Nephron progenitor cell (in vitro differentiated cells): ENCODE results near the gene ABHD16B.

Experiments used
- DNase-seq: peaks from one replicate; pipeline ENCODE4 v3.0.0; 2021
- H3K27ac Mint-ChIP-seq: 2 replicates; pipeline ENCODE4 v1.8.0; 2021; ENCODE audit warnings: mild to moderate bottlenecking, moderate library complexity, mixed read lengths
- H3K27me3 Mint-ChIP-seq: 2 replicates; pipeline ENCODE4 v1.8.0; 2021; ENCODE audit warnings: mild to moderate bottlenecking, low read depth, mixed read lengths; ENCODE audit not compliant: poor library complexity
- H3K36me3 Mint-ChIP-seq: 2 replicates; pipeline ENCODE4 v1.8.0; 2021; ENCODE audit warnings: low read depth, mixed read lengths
- H3K4me1 Mint-ChIP-seq: 2 replicates; pipeline ENCODE4 v1.8.0; 2021; ENCODE audit warnings: mixed read lengths
- H3K4me3 Mint-ChIP-seq: 2 replicates; pipeline ENCODE4 v1.8.0; 2021; ENCODE audit warnings: mild to moderate bottlenecking, moderate library complexity, mixed read lengths
- H3K9me3 Mint-ChIP-seq: 2 replicates; pipeline ENCODE4 v1.8.0; 2021; ENCODE audit warnings: mild to moderate bottlenecking, moderate library complexity, mixed read lengths
- TF ChIP-seq, protein P1 (sequence below): fragments of 200-600 bp; sonication (generic); IDR thresholded peaks from 2 replicates; pipeline ENCODE4 v1.5.0; 2021; ENCODE audit warnings: antibody characterized with exemption

The ABHD16B gene

DNA sequence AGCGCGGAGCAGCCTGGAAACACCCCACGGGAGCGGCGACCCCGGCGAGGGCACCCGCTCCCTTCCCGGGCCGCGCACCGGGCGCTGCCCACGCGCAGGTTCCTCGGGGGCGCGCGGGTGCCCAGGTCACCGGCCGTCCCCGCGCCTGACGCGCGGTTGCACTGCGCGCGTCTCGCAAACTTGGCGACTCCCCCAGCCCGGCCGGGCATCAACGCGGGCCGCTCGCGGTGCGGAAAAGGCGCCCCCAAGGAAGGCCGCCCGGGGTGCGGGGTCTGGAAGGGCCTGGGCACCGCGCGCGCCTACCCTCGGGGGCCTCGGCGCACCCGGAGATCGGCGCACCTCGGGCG is 29.7 kb upstream of the ABHD16B start:
- no peaks in the 10 kb centered on the region for H3K9me3 Mint-ChIP-seq
- no peak overlapping the region for H3K4me3 Mint-ChIP-seq
- DNase-seq: peak; percentile 59
- TF ChIP-seq, protein P1, sequence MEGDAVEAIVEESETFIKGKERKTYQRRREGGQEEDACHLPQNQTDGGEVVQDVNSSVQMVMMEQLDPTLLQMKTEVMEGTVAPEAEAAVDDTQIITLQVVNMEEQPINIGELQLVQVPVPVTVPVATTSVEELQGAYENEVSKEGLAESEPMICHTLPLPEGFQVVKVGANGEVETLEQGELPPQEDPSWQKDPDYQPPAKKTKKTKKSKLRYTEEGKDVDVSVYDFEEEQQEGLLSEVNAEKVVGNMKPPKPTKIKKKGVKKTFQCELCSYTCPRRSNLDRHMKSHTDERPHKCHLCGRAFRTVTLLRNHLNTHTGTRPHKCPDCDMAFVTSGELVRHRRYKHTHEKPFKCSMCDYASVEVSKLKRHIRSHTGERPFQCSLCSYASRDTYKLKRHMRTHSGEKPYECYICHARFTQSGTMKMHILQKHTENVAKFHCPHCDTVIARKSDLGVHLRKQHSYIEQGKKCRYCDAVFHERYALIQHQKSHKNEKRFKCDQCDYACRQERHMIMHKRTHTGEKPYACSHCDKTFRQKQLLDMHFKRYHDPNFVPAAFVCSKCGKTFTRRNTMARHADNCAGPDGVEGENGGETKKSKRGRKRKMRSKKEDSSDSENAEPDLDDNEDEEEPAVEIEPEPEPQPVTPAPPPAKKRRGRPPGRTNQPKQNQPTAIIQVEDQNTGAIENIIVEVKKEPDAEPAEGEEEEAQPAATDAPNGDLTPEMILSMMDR: no peak
- H3K36me3 Mint-ChIP-seq: no peaks in the 10 kb centered on the region
- peaks cover 13% of the 10 kb centered on the region for H3K27me3 Mint-ChIP-seq
- H3K27ac Mint-ChIP-seq: no peak overlapping the region
- H3K4me1 Mint-ChIP-seq: peaks cover 57% of the 10 kb centered on the region

DNA sequence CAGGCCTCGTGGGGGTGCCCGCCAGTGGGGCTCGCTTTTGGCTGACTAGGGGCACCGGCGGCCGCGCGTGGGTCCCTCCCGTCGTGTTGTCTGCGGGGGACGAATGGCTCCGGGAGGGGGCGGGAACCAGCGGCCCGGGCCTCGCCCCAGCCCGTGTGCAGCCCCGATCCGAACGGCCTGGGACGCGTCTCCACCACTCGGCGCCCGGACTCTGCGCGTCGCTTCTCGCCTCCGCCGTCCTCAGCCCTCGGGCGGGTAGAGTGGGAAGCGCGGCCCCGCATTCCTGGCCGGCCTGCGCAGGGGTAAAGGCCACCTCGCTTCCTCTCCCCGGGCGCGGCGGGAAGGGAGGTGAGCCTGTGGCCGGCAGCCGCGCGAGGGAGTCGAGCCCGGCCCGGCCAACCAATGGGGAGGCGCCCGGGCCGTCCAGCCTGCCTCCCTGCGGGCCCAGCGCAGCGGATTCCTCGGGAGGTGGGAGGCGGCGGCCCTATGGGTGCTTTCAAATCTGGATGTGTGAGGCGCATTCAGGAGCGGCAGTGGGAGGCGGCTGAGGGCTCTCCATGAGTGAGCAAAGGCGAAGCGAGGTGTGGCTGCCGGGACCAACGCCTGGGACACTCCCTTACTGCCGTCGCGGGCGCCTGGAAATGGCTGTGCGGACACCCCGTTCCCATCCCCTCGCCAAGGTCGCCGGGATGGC is 29.2 kb upstream of the ABHD16B start:
- Mint-ChIP-seq H3K4me1 (peaks cover 58% of the 10 kb centered on the region), H3K27me3 (peaks cover 13% of the 10 kb centered on the region), H3K9me3 (no peaks in the 10 kb centered on the region), H3K27ac (no peak overlapping the region), H3K4me3 (peak overlapping the region; percentile 67), H3K36me3 (no peaks in the 10 kb centered on the region)
- TF ChIP-seq, protein P1: no peak
- peak; percentile 80 for DNase-seq

DNA sequence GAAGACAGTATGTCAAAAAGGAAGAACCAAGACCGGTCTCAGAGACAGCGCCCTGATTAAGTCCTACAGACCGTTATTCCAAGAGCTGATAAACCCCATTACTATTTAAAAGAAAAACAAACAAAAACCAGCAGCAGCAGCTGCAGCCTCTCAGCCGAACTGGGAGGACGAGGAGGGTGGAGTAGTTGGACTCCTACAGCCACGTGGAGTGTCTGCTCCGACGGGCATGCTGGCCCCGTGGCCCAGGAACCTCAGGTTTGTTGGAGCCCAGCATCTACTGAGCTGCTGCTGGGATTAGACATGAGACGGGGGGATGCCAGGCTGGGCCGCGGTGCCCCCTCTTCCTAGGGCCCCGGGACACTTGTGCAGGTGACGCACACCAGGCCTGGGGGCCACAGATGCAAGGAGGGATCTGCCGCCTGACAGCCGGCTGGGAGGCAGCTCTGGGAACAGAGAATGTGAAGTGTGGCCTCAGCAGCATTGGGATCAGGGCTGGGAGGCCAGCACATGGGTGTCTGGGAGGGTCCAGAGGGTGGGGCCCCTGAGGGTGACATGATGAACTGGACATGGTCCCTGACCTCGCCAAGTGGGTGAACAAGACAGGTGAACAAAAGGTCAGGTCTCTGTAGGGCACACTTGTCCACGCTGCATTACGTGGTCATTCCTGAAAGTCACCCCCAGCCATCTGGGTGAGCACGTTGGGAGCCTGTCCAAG is 27.4 kb upstream of the ABHD16B start:
- no peak for DNase-seq
- Mint-ChIP-seq H3K9me3 (no peaks in the 10 kb centered on the region), H3K27me3 (peaks cover 13% of the 10 kb centered on the region), H3K4me3 (peak overlapping the region; percentile 69), H3K36me3 (no peaks in the 10 kb centered on the region), H3K27ac (no peak overlapping the region), H3K4me1 (peaks cover 63% of the 10 kb centered on the region)
- TF ChIP-seq, protein P1: no peak

DNA sequence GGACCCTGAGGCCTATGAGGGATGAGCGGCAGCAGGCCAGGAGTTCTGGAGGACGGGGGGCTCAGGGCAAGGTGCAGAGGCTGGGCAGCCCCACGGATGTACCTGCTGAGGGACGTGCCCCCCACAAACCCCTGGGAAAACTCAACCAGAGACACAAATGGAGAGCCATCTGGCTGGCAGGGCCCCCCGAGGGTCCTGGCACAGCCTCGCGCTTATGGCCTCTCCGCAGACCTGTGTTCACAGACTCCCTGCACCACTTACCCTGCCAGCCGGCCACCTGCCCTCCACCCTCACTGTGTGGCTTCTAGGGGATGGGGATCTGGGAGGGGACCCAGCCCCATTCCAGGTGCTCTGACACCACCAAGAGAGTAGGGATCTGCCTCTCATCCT is 26.8 kb upstream of the ABHD16B start:
- no peak overlapping the region for H3K27ac Mint-ChIP-seq

DNA sequence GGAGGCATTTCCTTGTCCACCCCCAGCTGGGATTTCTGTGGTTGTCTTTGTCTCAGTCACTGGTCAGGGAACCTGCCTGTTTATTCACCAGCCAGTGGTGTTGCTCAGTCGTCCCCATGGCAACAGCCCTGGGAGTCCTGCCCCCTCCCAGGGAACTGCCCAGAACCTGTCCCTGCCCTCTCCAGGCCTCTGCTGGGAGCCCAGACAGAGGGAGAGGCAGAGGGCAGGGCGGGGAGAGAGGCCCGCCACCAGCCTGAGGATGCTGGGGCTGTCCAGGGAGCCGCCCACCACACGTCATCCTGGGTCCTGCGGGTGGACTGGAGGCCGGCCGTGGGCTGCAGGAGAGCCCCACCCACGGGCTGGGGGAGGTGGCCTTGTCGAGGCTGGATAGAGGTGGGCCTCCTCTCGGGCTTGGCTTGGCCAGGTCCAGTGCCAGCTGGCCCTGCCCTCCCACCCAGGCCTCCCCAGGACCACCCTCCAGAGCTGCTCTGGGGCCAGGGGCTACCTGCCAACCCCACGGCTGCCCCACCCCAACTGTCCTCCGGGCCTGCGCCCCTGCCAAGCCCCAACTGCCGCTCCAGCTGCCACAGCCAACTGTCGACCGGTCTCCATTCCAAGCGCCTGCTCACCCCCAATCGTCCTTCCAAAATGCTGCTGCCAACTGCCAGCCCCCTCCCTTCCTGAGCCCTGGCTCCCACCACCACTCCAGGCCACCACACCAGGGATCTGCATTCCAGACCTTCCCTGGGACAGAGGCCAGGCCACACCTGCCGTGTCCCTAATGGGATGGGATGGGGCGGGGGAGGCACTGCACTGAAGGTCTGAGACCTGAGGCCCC is 26.1 kb upstream of the ABHD16B start:
- peak overlapping the region; percentile 57 for H3K4me3 Mint-ChIP-seq
- H3K4me1 Mint-ChIP-seq: peaks cover 58% of the 10 kb centered on the region
- no peaks in the 10 kb centered on the region for H3K9me3 Mint-ChIP-seq
- H3K36me3 Mint-ChIP-seq: no peaks in the 10 kb centered on the region
- H3K27ac Mint-ChIP-seq: peak overlapping the region; percentile 66
- peaks cover 4% of the 10 kb centered on the region for H3K27me3 Mint-ChIP-seq
- DNase-seq: peak; percentile 86
- TF ChIP-seq, protein P1: no peak

More for the DNA sequence above, 26.8 kb upstream of the ABHD16B start:
- Mint-ChIP-seq H3K9me3 (no peaks in the 10 kb centered on the region), H3K4me3 (no peak overlapping the region), H3K36me3 (no peaks in the 10 kb centered on the region), H3K4me1 (peaks cover 58% of the 10 kb centered on the region), H3K27me3 (peaks cover 11% of the 10 kb centered on the region)
- TF ChIP-seq, protein P1: no peak
- DNase-seq: no peak
